H7 (cell line): ENCODE results near the gene BLID. TPM values are rescaled to one million over a fixed set of nuclear protein-coding genes. Genes with fewer than 3 reads are reported as not detected.

Experiments
- DNase-seq: peaks from one replicate; pipeline ENCODE4 v3.0.0; 2012
- H3K27me3 ChIP-seq: 2 replicates; pipeline ENCODE4 v1.6.0; 2011; ENCODE audit warnings: mild to moderate bottlenecking, low read length; ENCODE audit not compliant: control insufficient read depth, insufficient read depth
- H3K36me3 ChIP-seq: replicated peaks from 2 replicates; pipeline ENCODE4 v1.5.1; 2011; ENCODE audit warnings: low read length; ENCODE audit not compliant: control insufficient read depth, insufficient read depth
- H3K4me3 ChIP-seq: 2 replicates; pipeline ENCODE4 v1.5.1; 2011; ENCODE audit warnings: low read depth, mild to moderate bottlenecking, control low read depth, low read length, moderate library complexity; ENCODE audit not compliant: insufficient read depth
- total RNA-seq: library from RNA; depleted of rRNA; stranded (reverse); fragments of >200 nt; shearing (Covaris generic); gene quantifications from 2 replicates; pipeline ENCODE4 v1.2.3, GENCODE V29; 2014

Gene BLID
- total RNA-seq, 1 experiment from 2014 or later = not detected

DNA sequence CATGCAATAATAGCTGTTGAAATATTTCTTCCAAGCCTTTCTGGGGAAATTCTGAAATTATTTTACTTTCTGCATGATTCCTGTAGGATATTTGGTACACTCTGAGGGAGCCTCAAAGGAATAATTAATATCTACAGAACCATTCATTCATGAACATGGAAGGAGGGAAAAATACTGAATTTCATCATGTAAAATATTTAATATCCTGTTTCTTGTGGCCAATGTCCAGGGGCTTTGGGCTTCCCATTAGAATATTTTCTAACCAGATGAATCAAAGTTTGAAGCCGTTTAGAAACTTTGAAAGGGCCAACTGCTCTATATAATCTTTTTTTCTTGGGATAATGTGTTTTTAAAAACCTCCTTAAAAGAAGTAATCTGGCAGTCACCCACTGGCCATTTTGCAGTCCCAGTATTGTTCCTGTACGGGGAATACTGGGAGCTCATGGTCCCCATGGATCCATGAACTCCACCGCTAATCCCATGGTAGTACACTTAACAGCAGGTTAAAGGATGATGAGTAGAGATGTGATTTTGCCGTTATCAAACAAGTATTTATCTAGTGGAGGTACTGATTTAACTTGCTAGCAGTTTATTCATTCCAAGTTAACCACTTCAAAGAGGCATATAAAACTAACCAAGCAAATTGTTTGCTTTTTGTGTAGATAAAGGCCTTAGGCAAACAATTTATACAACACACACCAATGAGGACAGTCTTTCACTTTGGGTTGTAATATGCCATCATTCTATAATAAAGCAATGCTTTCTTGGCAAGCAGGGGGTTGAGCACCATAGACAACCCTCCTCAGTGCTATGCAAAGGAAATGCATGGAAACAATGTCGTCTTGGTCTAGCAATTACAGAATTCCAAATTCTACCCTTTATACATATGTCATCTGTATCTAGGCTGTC lies 34.5 kb upstream of the BLID start:
- Histone ChIP-seq H3K27me3 (peaks cover 1% of the 10 kb centered on the region; the same call in 1 of the 2 replicates), H3K36me3 (no peaks in the 10 kb centered on the region), H3K4me3 (no peak overlapping the region)
- no peak for DNase-seq

DNA sequence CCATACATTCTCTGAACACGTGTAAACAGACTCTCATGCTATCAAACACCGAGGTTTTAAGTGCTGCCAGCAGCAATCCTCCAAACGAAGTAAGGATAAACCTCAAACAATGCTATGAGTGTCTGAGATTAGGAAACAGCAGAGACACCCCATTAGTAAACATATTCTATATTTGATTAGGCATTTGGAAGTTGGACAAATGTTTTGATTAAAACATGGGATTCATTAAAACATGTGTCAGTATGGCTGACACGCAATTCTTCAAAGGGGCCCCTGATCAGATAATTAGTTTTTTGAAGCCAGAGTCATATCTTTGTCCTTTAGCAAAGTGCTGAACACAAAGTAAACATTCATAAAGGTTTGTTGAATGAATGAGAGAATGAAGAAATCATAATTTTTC lies 33.2 kb upstream of the BLID start:
- Histone ChIP-seq H3K4me3 (no peak overlapping the region), H3K27me3 (peaks cover 1% of the 10 kb centered on the region; the same call in 1 of the 2 replicates), H3K36me3 (no peaks in the 10 kb centered on the region)
- DNase-seq = no peak

DNA sequence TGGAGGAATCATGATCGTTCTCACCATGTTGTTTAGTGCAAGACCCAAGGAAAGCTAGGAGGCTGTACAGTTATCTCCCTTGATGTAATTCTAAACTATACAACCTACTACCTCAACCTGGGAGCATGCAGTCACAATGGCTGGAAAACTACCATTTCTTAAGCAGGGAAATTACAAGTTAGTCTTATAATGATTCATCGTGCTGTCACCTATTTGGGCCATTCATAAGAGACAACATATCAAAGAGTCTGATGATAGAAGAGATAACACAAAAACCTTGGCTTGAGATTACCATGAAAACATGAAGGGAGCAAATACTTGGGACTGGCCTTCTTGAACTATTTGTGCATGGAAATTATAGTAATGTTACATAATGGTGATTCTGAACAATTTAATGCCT lies 30.5 kb upstream of the BLID start:
- no peak overlapping the region for H3K4me3 ChIP-seq
- no peaks in the 10 kb centered on the region for H3K36me3 ChIP-seq
- peaks cover 8% of the 10 kb centered on the region for H3K27me3 ChIP-seq
- DNase-seq = no peak

DNA sequence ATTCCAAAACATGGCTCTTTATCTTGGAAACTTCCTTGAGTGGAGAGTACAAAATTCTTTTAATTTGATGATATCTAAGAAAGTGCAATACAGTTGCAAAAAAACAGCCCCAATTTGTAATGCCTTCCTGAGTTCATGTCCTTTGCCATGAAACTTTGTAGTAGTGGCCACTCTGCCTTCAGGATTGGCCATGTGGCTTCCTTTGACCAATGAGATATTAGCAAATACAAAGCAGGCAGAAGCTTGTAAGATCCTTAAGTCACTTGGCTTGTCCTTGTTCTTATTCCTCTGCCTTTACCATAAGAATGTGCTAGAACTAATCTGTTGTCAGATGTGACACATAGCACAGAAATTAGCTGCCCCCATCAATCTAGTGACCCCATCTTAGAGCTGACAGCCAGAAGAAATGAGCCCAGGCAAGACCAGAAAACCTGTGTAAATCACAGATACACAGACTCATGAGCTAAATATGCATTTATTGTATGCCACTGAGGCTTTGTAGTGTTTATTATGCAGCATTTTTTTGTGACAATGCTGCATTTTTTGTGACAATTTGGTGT lies 29.8 kb upstream of the BLID start:
- no peak for DNase-seq
- Histone ChIP-seq H3K27me3 (peaks cover 14% of the 10 kb centered on the region), H3K36me3 (no peaks in the 10 kb centered on the region), H3K4me3 (no peak overlapping the region)

DNA sequence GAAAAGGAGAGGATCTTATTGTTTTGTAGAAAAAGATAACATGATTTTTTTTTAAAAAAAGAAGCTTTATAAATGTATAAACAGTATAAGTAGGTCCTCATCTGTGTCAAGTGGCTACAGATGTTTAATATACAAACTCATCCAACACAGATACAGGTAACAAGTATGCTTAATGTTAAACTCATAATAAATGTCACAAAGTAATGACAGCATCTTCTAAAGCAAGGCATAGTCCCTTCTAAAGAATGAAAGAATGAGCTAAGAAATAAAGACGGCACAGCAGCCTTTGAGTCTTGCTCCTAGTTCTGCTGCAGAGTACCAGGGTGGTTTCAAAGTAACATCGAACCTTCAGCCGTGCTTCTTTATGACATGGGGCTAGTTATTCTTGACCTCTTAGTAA lies 28.7 kb upstream of the BLID start:
- Histone ChIP-seq H3K27me3 (peaks cover 22% of the 10 kb centered on the region), H3K36me3 (no peaks in the 10 kb centered on the region), H3K4me3 (no peak overlapping the region)
- DNase-seq = no peak

DNA sequence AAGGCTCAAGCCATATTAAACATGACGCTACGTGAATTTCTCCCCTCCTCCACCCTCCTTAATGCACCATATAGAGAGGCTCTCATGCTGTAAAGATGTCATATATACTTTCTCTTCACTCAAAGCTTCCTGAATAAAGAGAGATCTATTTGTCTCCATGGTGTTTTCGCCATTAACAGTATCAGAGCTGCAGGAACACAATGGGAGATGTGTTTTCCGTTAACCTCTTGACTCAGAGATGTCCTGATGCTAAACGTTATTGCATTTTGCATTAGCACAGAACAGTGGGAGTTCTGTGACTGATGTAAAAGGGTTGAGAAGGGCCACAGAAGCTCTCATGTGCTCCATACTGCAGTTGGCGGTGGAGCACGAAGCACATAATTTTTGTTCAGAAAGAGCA lies 25.7 kb upstream of the BLID start:
- no peaks in the 10 kb centered on the region for H3K36me3 ChIP-seq
- peaks cover 30% of the 10 kb centered on the region for H3K27me3 ChIP-seq
- no peak for DNase-seq
- H3K4me3 ChIP-seq = no peak overlapping the region

DNA sequence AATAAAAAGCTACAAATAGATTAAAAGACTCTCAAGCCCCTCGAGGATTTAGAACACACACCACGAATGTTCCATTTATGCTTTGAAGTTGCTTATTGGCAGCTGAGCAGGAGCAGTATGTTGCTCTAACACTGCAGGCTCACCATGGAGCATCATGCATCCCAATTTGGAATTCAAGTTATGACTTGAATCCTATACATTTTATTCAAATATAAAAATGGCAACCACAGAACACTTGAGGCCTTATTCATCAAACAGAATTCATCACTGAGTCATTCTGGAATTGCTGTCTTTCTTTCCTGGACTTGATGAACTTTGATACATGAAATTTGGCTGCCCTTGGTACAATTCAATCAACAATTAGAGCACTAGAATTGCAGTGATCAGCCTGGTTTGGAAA lies 24.5 kb upstream of the BLID start:
- Histone ChIP-seq H3K36me3 (no peaks in the 10 kb centered on the region), H3K4me3 (no peak overlapping the region)

DNA sequence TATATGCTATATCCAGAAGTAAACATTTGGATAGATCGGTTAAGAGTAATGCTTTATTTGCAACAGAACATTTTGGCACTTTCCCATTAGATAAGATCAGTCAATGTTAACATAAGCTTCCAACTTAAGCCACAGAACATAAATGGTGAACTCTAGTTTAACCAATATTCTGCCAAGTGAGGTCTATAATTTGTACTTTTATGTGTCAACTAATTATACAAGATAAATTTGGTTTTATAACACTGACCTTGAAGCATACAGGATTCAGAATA lies 23.5 kb upstream of the BLID start:
- no peaks in the 10 kb centered on the region for H3K36me3 ChIP-seq
- peaks cover 30% of the 10 kb centered on the region for H3K27me3 ChIP-seq
- DNase-seq = no peak
- no peak overlapping the region for H3K4me3 ChIP-seq

More for the DNA sequence above, 24.5 kb upstream of the BLID start:
- no peak for DNase-seq
- H3K27me3 ChIP-seq = peaks cover 30% of the 10 kb centered on the region

DNA sequence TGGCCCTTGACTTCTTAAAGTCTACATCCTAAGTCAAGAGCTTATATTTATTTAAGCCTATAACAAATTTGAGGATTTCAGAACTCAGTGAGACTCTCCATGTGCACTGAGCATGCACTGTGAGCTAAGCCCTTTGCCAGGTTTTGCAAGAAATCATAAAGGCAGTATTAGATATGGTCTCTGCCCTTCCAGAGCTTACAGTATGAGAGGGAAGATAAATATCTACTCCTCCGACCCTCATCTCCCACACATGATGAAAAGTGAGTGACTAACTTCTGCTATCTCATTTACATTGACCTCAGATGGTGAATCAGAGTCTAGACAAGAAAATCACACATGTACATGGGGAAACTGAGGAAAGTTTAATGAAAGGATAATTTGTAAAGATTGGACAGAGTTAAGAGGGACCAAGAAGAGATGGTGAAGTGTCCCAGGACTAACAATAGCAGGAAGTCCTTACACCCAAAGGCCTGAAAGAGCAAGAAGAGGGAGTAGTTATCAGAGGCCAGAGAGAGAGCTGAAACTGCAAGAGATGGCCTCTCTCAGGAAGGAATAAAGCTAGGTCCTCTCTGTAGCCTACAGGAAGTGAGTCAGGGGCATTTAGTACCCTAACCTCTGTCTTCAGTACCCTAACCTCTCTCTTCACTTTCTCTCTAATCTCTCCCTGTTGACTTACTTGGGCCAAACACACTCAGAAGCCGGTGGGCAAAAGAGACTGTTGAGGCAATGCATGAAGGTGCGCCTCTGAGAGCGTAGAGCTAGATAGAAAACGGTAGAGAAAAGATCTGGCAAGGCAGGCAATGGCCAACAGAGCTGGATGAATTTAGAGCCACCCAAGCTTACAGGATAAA lies 23.0 kb upstream of the BLID start:
- peaks cover 30% of the 10 kb centered on the region for H3K27me3 ChIP-seq
- peak; percentile 33 for DNase-seq

DNA sequence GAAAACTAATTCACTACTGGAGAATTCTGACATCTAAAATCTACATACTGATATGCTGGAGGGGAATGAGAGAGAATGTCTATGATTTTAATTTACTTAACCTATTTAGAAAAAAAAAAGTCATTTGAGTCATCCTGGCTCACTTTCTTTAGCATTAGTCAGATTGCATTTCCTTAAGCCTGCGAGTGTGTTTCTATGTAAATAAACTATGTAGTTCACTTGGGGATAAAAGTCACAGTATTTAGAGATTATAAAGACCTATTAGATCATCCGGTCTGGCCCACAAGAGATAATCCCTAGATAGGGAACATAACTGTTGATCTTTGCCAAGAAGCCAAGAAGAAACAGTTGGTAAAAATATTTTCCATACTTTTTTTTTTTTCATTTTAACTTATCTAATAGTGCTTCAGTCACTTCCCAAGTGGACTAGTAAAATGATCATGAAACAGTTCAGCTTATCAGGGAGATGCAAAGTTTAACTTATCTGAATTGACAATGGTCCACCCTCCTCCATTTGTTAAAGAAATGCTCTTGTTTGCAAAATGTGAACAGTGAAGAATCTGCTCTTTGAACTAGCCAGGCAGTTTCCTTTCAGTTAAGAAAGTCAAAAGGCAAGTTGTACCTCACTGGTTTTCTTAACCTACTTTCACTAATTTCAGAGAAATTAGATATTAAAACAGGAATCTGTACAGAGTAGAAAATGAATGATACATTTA lies 21.2 kb upstream of the BLID start:
- Histone ChIP-seq H3K36me3 (no peaks in the 10 kb centered on the region), H3K27me3 (peaks cover 27% of the 10 kb centered on the region), H3K4me3 (no peak overlapping the region)
- no peak for DNase-seq

More for the DNA sequence above, 23.0 kb upstream of the BLID start:
- no peak overlapping the region for H3K4me3 ChIP-seq
- H3K36me3 ChIP-seq = no peaks in the 10 kb centered on the region

DNA sequence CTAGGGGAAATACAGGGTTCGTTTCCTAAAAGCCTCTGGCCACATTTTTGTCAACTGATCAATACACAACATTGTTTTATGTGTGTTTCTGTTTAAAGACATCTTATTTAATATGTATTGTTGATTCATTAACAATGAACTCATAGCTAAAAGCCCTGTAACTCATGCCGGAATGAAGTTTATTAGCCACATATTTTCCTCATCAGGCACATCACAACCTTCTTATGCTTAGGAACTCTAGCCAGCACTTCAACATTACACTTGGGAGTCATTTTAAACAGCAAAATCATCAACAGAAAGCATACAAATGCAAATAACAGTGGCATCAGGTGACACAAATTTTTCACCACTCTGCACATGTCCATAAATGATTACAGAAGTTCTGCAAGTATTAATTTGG lies 15.1 kb upstream of the BLID start:
- Histone ChIP-seq H3K36me3 (no peaks in the 10 kb centered on the region), H3K27me3 (no peaks in the 10 kb centered on the region; the same call in 1 of the 2 replicates), H3K4me3 (no peak overlapping the region)
- no peak for DNase-seq

DNA sequence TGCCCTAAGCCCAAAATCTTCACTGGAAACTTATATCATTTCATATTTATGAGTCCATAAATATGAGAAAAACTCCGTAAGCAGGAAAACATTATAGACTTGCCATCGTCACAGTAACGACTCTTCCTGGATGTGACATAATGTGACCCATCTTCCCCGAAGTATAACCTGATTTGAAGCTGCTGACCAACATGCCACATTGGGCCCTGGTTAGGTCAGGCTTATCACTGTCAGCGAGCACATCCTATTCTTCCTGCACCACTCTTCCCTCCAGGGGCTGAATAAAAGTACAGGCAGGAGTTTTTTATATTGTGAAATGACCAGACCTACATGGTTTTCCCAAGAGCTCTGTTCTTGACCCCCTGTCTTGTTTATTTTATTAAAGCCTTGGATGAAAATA lies 12.1 kb upstream of the BLID start:
- Histone ChIP-seq H3K27me3 (no peaks in the 10 kb centered on the region; the same call in 1 of the 2 replicates), H3K36me3 (no peaks in the 10 kb centered on the region), H3K4me3 (no peak overlapping the region)
- DNase-seq = no peak

DNA sequence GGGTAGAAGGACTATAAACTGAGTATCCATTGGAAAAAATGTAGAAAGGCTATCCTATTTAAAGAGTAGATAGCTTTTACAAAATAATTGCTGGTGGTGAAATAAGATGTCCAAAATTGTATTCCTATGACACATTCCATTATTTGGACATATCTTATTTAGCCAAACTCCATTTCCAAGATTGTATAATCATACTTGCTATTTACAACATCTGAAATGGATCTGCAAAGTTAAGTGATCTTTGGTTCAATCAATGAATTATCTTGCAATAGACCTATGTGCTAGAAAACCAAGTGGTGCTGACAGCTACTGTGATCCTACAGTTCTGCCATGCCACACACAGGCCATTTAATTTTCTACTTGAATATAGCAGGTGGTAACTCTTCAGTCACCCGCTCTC lies 11.0 kb upstream of the BLID start:
- Histone ChIP-seq H3K36me3 (no peaks in the 10 kb centered on the region), H3K4me3 (no peak overlapping the region), H3K27me3 (no peaks in the 10 kb centered on the region; the same call in 1 of the 2 replicates)
- no peak for DNase-seq

DNA sequence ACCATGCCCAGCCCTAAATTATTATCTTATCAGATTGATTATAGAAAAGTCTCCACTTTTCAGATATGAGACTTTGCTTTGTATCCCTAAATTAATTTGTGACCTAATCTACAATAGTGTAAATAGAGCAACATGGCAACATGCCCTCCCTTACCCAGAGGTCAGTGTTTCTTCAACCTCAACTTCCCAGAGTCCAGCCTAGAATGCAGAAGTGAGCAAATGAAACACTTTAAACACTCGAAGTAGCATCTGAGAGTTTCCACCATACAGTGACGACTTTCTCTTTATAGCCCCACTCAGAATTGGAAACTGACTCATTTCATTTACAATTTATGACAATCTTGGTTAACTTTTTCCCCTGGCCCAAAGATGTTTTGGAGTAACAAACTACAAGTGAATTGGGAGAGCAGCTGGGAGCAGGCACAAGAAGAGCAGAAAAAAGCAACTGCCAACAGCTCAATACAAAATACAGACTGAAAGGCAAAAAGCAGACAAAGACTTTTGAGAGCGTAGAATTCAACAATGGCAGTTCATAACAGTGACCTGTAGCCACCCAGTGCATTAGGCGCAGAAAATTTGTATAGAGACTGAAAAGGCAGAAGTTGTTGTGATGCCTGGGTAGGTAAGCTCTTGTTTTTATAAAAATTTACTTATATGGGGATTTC lies 10.1 kb upstream of the BLID start:
- Histone ChIP-seq H3K36me3 (no peaks in the 10 kb centered on the region), H3K27me3 (no peaks in the 10 kb centered on the region; the same call in 1 of the 2 replicates), H3K4me3 (no peak overlapping the region)
- DNase-seq = no peak
